ENCODE results near the gene ZNF157. TPM values are rescaled to one million over a fixed set of nuclear protein-coding genes. Genes with fewer than 3 reads are reported as not detected.

ZNF157 gene
- total and polyA plus RNA-seq, 2 of the 8 experiments (the other 6 are each of a cell fraction or from before 2014, with no cell fraction given): 0.67 to 2.2 TPM

- POLR2A ChIA-PET (ENCODE audit: partially characterized antibody): no interaction called here
- Histone ChIP-seq H3K18ac (ENCODE audit: extremely low read depth, low read length) (no peak overlapping the region), H3K4me1 (replicated peaks in 1 of 4; ENCODE audit: control insufficient read depth in 3 of 4, insufficient read depth in 4 of 4, low read length in 3 of 4) (no peaks in the 10 kb centered on the region; a peak in 1 of 7 replicates), H3K79me1 (ENCODE audit: low read depth, low read length) (no peaks in the 10 kb centered on the region), H2BK5ac (ENCODE audit: low read depth, low read length) (no peak overlapping the region), H3K14ac (ENCODE audit: insufficient read length) (no peak overlapping the region), H2AFZ (ENCODE audit: low read length) (no peak overlapping the region), H4K8ac (ENCODE audit: extremely low read depth, insufficient read depth, low read length) (no peak overlapping the region), H3K23me2 (ENCODE audit: low read depth, low read length) (no peaks in the 10 kb centered on the region), H3K27ac (ENCODE audit: low read depth, low read length) (no peak overlapping the region), H3K56ac (replicated peaks; ENCODE audit: insufficient read length, low read depth, low read length) (no peak overlapping the region), H2BK12ac (ENCODE audit: low read depth, low read length) (no peak overlapping the region), H4K20me1 (replicated peaks in 1 of 2; ENCODE audit: control insufficient read depth in 1 of 2, insufficient read depth in 2 of 2, low read length in 2 of 2) (no peaks in the 10 kb centered on the region), H3K9ac (replicated peaks in 1 of 4; ENCODE audit: extremely low read depth in 1 of 4, low read depth in 3 of 4, low read length in 3 of 4) (no peak overlapping the region), H2BK120ac (replicated peaks; ENCODE audit: low read depth, low read length) (no peak overlapping the region), H3K4me3 (ENCODE audit: extremely low read depth in 1 of 4, insufficient read depth in 2 of 4, low read depth in 3 of 4, low read length in 4 of 4) (no peak overlapping the region), H2BK15ac (ENCODE audit: low read length) (no peak overlapping the region), H3K4ac (replicated peaks; ENCODE audit: insufficient read length, low read depth, low read length) (no peak overlapping the region), H3K79me2 (ENCODE audit: control insufficient read depth in 1 of 2, insufficient read depth in 2 of 2, low read length in 2 of 2) (no peaks in the 10 kb centered on the region), H3K27me3 (replicated peaks in 1 of 4; ENCODE audit: control insufficient read depth in 3 of 4, extremely low read depth in 1 of 4, insufficient read depth in 3 of 4, low read length in 3 of 4) (no peaks in the 10 kb centered on the region), H4K91ac (replicated peaks; ENCODE audit: insufficient read length, low read length) (no peak overlapping the region), H3K9me3 (ENCODE audit: insufficient read depth in 2 of 2, low read depth in 1 of 2, low read length in 1 of 2) (no peaks in the 10 kb centered on the region), H2AK5ac (ENCODE audit: low read depth, low read length) (no peak overlapping the region), H4K5ac (ENCODE audit: insufficient read length, low read depth, low read length) (no peak overlapping the region), H3K4me2 (ENCODE audit: insufficient read depth in 1 of 2, low read depth in 2 of 2, low read length in 2 of 2) (peak overlapping the region in 1 of 2 experiments; percentile 21; a peak in 1 of 4 replicates), H3K23ac (ENCODE audit: insufficient read length) (no peak overlapping the region), H2BK20ac (ENCODE audit: low read length) (no peak overlapping the region), H3K36me3 (ENCODE audit: control insufficient read depth in 2 of 4, insufficient read depth in 4 of 4, low read length in 3 of 4) (peaks cover 0 to 3% (median 0%) of the 10 kb centered on the region in 4 experiments; a peak in 1 of 8 replicates)
- CTCF ChIA-PET (ENCODE audit: partially characterized antibody): no interaction called here
- peak; percentile 83 for FAIRE-seq
- no peak for TF ChIP-seq SP4 (IDR thresholded peaks at IDR 0.05; ENCODE audit: low read length)
- TF ChIP-seq EZH2 (IDR thresholded peaks at IDR 0.05; ENCODE audit: low read depth, low read length, severe bottlenecking): no peak
- no peak for TF ChIP-seq TAF7 (optimal IDR thresholded peaks at IDR 0.05; ENCODE audit: borderline replicate concordance, low read depth, low read length)
- peak; percentile 34; the same call in 1 of the 2 replicates for TF ChIP-seq MAX (IDR thresholded peaks at IDR 0.05)
- TF ChIP-seq BACH1 (IDR thresholded peaks at IDR 0.05; ENCODE audit: low read length): no peak
- TF ChIP-seq CHD2 (IDR thresholded peaks at IDR 0.05; ENCODE audit: low read length): no peak
- WGBS, 2 experiments (ENCODE audit: extremely low coverage in 1 of 2, insufficient coverage in 1 of 2, insufficient read length in 1 of 2, insufficient replicate concordance in 2 of 2, low coverage in 1 of 2, low lambda C conversion rate in 2 of 2, missing lambda C conversion rate in 1 of 2): 83% methylated on average over 6 of the region's 6 CpGs; no CpG with 5 or more reads in 1 of the 2 experiments
- no peak for DNase-seq (ENCODE audit: low read depth in 1 of 2, low spot score in 2 of 2)
Measured at GRCh38 chrX:47456080-47456479, 85.7 kb downstream of the ZNF157 start.
